ENCODE results near the gene RNF166.
A peak's percentile ranks its signal among the peaks of the same experiment; 100 is the strongest.

RNF166 gene

GRCh38 chr16:88705076-88705684 is 1.0 kb downstream of the RNF166 start:
- DNase-seq: peak; percentile 4

DNA sequence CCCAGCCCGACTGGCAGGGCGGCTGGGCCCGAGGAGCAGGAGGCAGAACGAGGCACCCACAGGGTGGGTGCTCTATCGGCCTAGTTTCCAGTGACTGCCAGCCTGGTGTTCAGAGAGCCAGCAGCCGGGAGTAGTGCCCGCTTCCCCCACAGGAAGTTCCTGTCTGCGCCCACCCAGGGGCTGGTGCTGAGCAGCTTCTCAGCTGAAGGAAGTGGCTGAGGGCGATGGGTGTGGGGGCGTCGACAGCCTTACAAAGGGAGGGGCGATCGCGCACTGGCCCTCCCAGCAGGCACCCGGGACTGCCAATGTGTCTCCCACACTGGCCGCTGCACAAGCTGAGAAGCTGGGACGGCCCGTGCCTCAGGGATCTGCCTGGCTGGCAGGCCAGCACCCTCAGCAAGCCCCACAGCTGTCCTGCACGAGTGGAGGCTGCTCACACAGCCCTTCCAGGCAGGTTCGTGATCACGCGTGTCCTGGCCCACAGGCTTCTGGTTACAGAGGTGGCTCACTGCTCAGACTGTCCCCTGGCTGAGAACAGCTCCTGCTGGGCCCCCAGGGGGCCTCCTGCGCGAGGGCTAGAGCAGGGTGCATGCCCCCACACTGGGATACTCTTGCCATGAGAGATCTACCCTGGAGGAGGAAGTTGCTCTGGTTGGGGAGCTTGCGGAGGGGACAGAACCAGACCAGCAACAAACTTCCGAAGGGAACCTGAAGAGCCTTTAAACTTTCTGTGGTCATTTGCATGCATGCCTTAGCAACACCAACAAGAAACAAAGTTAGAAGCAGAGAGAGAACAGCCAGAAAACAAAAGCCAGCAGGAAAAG is 2.5 kb downstream of the RNF166 start:
- DNase-seq: peak; percentile 94

DNA sequence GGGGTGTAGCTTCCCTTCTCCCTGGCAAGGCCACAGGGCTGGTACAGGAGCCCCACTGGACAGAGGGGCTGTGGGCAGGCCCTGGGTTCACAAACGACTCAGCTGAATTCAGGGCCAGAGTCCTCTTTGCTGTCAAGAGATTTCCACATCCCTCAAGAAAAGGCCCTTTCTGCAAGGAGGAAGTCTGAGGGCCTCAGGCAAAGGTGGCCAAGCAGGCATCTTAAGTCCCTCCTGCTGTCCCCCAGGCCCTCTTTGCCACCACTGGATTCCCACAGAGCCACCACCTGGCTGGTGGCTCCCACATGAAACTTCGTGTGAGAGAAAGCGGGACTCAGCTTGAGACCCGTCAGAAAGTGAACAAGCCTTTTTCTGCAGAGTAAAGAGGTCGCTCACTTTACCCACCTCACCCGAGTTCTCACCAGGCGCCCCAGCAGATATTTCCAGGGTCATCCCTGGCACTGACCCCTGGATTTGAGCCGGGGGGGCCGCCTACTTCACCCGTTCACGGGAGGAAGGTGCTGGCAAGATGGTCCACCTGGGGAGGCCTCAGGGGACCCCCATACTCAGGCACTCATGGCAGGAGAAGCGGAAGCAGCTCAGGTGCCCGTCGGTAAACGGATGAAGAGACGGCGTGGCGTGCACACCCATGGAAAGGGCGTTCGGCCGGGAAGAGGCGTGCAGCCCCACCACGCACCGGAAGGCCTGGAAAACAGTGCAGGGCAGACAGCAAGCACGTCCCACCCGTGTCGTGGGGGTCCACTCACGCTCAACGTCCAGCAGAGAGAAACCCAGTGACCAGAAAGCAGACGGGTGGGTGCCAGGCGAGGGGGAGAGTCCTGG is 3.6 kb downstream of the RNF166 start:
- peak; percentile 61 for DNase-seq

GRCh38 chr16:88701581-88702370 is 4.4 kb downstream of the RNF166 start:
- DNase-seq: no peak

DNA sequence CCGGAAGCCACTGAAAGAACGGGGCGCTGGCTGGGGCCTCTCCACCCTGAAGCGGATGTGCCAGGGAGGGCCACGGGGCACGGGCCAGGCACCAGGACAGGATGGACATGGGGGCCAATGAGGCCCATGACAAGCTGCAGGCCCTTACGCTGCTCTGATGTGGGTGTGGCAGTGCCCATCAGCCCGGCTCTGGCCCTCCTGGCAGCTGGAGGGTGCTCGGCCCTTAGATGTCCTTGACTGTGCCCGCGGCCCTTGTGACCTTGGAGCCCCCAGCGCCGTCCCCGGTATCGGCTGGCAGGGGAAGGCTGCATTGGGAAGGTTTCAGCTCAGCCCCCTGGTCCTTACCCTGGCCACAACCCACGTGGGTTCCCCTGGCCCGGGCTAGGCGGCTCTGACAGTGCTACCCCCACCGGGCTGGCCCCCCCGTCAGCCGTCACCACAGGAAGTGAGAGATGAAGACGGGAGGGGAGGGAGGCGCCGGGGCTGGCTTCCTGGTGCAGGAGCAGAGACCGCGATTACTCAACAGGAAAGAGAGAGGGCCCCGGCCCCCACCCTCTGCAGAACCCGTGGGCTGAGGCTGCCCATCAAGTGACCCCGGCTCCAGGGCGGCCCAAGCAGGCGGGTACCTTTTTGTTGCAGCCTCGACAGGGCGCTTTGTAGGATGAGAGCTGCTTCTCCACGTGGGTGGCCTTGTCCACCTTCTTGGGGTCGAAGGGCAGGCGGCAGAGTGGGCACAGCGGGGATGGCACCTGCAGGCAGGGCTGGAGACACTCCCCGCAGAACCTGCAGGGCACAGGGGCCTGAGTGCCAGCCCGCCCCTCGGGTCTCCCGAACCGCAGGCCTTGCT is 5.3 kb downstream of the RNF166 start:
- DNase-seq: peak; percentile 96

GRCh38 chr16:88700322-88700635 is 5.9 kb downstream of the RNF166 start:
- DNase-seq: no peak

DNA sequence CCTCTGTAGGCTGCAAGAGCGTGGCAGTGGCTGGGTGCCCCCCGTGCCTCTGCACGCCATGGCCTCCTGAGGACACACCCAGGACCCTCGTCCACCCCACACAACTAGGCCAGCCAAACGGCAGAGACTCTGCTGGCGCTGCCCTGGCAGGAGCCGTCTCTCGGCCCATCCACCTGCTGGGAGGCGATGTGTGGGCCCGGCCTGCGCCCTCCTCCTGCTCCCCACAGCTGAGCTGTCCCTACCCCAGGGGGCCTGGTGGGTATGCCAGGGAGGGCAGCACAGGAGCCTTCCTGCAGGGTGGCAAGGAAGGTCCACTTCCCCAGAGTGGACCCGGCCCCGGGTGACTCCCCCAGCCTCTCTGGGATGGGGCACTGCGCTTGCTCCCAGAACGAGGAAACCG is 7.0 kb downstream of the RNF166 start:
- no peak for DNase-seq

- no peak for DNase-seq
Measured at GRCh38 chr16:88698646-88699045, 7.6 kb downstream of the RNF166 start.

- no peak for DNase-seq
Measured at GRCh38 chr16:88697831-88698615, 8.2 kb downstream of the RNF166 start.

DNA sequence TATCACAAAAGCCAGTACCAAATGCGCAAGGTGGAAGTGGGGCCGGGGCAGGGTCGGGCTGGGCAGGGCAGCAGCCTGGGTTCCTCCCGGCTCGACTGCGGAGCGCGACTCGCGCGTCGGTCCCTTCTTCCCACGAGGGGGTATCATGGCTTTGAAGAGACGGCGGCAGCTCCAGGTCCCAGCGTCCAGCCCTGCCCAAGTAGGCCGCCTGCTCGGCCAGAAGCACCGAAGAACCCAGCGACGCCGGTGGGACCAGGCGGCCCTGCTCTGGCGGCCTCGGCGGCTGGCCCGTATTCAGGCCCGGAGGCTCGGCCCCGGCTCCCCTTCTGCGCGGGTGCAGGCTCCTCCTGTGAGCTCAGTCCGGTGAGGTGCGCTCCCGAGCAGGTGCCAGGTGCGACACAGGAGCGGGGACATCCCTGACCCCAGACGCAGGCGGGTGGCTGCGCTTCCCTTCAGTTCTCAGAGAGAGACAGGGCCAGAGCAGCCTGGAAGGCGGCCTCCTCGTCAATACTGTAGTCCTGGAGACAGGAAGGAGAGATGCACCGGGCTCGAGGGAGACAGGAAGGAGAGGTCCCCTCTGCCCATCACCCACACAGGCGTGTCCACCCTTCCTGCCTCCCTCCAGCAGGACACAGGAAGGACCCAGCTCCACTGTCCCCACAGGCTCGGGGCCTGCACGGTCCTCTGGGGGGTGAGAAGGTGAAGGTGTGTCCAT is 8.9 kb downstream of the RNF166 start:
- DNase-seq: no peak

- DNase-seq: no peak
Measured at GRCh38 chr16:88696441-88696840, 9.8 kb downstream of the RNF166 start.

- DNase-seq: no peak
Measured at GRCh38 chr16:88695753-88696152, 10.5 kb downstream of the RNF166 start.

GRCh38 chr16:88695218-88695617 is 11.0 kb downstream of the RNF166 start:
- no peak for DNase-seq

- DNase-seq: no peak
Measured at GRCh38 chr16:88694221-88695087, 11.8 kb downstream of the RNF166 start.

DNA sequence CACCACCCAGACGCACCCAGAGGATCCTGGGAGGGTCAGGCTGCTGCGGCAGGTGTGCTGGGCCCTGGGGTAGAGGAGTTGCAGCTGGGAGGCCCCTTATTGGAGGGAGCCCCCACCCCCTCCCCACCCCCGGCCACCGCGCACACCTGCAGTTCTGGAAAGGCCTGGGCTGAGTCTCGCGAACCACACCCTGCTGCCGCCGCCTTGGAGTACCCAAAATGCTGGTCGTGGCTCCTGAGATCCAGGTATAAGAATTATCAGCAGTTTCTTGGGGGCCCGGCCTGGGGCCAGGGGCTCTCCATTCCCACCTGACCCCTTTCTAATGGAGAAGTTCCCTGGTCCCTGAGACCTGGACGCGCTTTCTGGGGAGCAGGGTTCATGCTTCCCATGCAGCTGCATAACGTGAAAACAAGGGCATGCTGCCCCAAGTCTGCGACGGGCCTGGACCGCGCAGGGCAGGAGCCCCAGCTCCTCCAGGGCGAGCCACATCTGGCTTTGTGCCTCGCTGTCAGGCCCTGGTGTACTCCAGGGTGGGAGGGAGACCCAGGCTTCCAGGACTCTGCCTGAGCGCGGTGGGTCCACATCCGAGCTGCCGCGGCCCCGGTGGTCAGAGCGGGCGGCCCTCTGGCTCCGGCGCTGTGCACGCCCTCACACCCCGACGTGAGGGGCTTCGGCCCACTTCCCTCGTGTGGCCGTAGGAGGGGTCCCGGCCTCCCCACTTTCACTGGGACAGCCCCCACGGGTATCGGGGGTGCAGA is 12.6 kb downstream of the RNF166 start:
- no peak for DNase-seq

DNA sequence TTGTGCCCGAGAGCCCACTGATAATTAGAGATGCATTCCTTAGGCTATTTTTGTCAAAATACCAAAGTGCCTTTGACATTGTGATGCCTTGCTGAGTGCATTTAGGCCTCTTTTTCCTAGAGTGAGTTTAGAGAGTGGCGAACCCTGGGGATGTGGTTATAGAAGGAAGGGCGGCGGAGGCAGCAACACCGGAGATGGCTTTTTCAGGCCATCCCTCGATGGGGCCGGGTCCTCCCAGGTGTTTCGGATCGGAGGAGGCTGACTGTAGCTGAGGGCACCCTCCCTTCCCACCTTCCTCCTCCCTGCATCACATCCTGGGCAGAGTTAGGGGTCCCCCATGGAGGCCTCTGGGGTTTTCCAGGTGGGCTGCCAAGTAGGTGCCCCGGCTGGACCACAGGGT is 13.3 kb downstream of the RNF166 start:
- DNase-seq: no peak

GRCh38 chr16:88691924-88692560 is 14.2 kb downstream of the RNF166 start:
- peak; percentile 85 for DNase-seq

DNA sequence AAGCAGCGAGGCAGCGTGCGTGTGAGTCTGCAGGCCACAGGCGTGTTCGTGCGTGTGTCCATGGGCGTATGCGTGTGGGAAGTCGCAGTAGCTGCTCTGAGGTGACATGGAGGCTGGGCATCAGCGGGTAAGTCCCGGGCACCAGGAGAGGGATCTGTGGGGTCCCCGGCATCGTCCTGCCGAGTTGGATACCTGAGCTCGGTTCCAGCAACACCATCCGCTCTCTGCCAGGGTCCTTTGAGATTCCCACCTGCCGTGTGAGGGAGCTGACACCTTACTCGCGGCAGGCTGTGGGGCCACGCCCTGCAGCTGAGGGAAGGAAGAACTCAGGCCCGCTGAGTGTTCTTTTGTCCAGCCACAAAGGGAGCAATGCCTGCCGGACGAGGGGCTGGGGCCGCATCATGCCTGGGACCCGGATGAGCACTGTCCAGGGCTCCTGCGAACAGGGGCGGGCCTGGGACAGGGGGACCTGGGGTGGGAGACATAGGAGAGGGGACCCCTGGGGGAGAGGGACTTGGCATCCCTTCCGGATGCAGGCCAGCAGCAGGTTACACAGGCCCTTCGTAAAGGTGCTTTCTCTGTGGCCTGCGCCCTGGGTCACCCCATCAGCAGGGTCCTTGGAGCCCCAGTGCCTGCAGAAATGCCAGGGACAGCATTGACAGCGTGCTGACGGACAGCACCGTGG is 14.9 kb downstream of the RNF166 start:
- DNase-seq: no peak

Measured in GF-D8 (cell line).